Trophoblast cell (in vitro differentiated cells and primary cell): ENCODE measurements around the gene EPS15.
"Not testable (repeated sequence)": the region's sequence is repeated elsewhere in the genome, so short reads cannot be mapped to it uniquely, and the experiment has no call there.

Source experiments
- DNase-seq, 2 donors: peaks; one replicate each; pipeline ENCODE4 v3.0.0-alpha.2; 2016
- H2AFZ ChIP-seq: 2 replicates; pipeline ENCODE4 v1.6.1; 2013; ENCODE audit warnings: low read length, moderate library complexity, mild to moderate bottlenecking; ENCODE audit not compliant: insufficient read depth, poor library complexity
- H2AK5ac ChIP-seq: 2 replicates; pipeline ENCODE4 v1.6.1; 2013; ENCODE audit warnings: mild to moderate bottlenecking, low read length
- H2BK120ac ChIP-seq: 2 replicates; pipeline ENCODE4 v1.6.1; 2013; ENCODE audit warnings: low read length, mild to moderate bottlenecking, moderate library complexity; ENCODE audit not compliant: insufficient read depth, poor library complexity
- H2BK12ac ChIP-seq: 2 replicates; pipeline ENCODE4 v1.6.1; 2013; ENCODE audit warnings: mild to moderate bottlenecking, low read length, moderate library complexity
- H2BK5ac ChIP-seq: 2 replicates; pipeline ENCODE4 v1.6.1; 2013; ENCODE audit warnings: low read length, low read depth, moderate library complexity, mild to moderate bottlenecking; ENCODE audit not compliant: poor library complexity
- H3K14ac ChIP-seq: 2 replicates; pipeline ENCODE4 v1.6.1; 2013; ENCODE audit warnings: mild to moderate bottlenecking, low read length
- H3K18ac ChIP-seq: 2 replicates; pipeline ENCODE4 v1.6.1; 2013; ENCODE audit warnings: mild to moderate bottlenecking, low read length
- H3K23ac ChIP-seq: 2 replicates; pipeline ENCODE4 v1.6.1; 2013; ENCODE audit warnings: low read length
- H3K27ac ChIP-seq: 2 replicates; pipeline ENCODE4 v1.5.1; 2013; ENCODE audit warnings: low read depth, mild to moderate bottlenecking, inconsistent platforms, low read length, moderate library complexity
- H3K27me3 ChIP-seq: 2 replicates; pipeline ENCODE4 v1.6.1; 2013; ENCODE audit warnings: inconsistent platforms, mild to moderate bottlenecking, low read length, moderate library complexity; ENCODE audit not compliant: insufficient read depth
- H3K36me3 ChIP-seq, 2 experiments: 1 replicate in 1 of 2; 2 replicates in 1 of 2; pipeline ENCODE4 v1.6.1; 2013; ENCODE audit warnings: low read length in 2 of 2, mild to moderate bottlenecking in 2 of 2, moderate library complexity in 1 of 2; ENCODE audit not compliant: insufficient read depth in 2 of 2, control insufficient read depth in 1 of 2
- H3K4ac ChIP-seq: 2 replicates; pipeline ENCODE4 v1.6.1; 2013; ENCODE audit warnings: low read depth, mild to moderate bottlenecking, low read length, moderate library complexity
- H3K4me1 ChIP-seq, 2 experiments: 1 replicate in 1 of 2; 2 replicates in 1 of 2; pipeline ENCODE4 v1.6.1; 2013; ENCODE audit warnings: low read length in 2 of 2, mild to moderate bottlenecking in 2 of 2, moderate library complexity in 1 of 2; ENCODE audit not compliant: insufficient read depth in 2 of 2, control insufficient read depth in 1 of 2
- H3K4me2 ChIP-seq: 2 replicates; pipeline ENCODE4 v1.6.1; 2013; ENCODE audit warnings: inconsistent platforms, mild to moderate bottlenecking, low read length, moderate library complexity
- H3K4me3 ChIP-seq: 2 replicates; pipeline ENCODE4 v1.5.1; 2013; ENCODE audit warnings: mild to moderate bottlenecking, low read depth, low read length, inconsistent platforms
- H3K79me1 ChIP-seq: one replicate; pipeline ENCODE4 v1.6.1; 2013; ENCODE audit warnings: low read length
- H3K79me2 ChIP-seq: 2 replicates; pipeline ENCODE4 v1.6.1; 2013; ENCODE audit warnings: low read length, mild to moderate bottlenecking; ENCODE audit not compliant: control insufficient read depth, insufficient read depth, poor library complexity
- H3K9ac ChIP-seq: 2 replicates; pipeline ENCODE4 v1.6.1; 2013; ENCODE audit warnings: mild to moderate bottlenecking, low read length
- H3K9me3 ChIP-seq: 2 replicates; pipeline ENCODE4 v1.6.1; 2013; ENCODE audit warnings: low read depth, mild to moderate bottlenecking, control low read depth, inconsistent platforms, low read length; ENCODE audit not compliant: insufficient read depth
- H4K12ac ChIP-seq: 2 replicates; pipeline ENCODE4 v1.6.1; 2013; ENCODE audit warnings: low read depth, mild to moderate bottlenecking, low read length, moderate library complexity
- H4K8ac ChIP-seq: 2 replicates; pipeline ENCODE4 v1.6.1; 2013; ENCODE audit warnings: low read depth, mild to moderate bottlenecking, low read length, moderate library complexity
- H4K91ac ChIP-seq: one replicate; pipeline ENCODE4 v1.6.1; 2013; ENCODE audit warnings: low read depth, mild to moderate bottlenecking, low read length, moderate library complexity
- WGBS: extraction: QIAGEN DNeasy Blood & Tissue Kit; methylation state at CpG from one replicate; pipeline ENCODE4 v1.1.7; 2013; ENCODE audit warnings: missing lambda C conversion rate; ENCODE audit not compliant: insufficient read length, insufficient coverage; ENCODE audit errors: extremely low coverage; 5-methylcytosine and 5-hydroxymethylcytosine counted together

The EPS15 gene

DNA sequence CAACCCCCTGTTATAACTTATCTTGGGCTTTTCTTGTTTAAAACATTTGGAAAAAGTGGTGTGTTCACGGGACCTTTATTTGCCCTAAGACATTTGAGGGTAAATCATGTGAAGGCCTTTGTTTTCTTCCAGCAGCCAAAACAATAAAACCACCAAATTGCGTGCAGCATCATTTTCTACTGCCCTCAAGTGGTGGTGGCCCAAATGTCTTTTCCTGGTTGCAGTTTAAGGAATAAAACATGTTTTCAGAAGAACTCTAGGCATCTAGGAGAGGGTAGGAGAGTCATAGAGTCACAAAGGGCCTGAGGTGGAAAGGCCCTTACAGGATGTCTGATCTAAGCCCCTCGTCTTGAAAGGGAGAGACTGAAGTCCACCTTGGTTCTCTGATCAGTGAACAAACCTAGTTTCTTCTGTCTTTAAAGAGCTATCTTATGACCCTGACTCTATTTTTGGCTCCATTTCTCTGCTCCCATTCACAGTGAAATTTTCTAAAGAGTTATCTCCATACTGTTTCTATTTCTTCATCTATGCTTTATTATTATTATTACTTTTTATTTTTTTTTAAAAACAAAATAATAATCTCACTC, 16.0 kb upstream of the EPS15 start:
- Histone ChIP-seq H3K4ac (no peak overlapping the region), H3K4me1 (no peaks in the 10 kb centered on the region), H4K8ac (peak overlapping the region; percentile 43), H2BK120ac (peak overlapping the region; percentile 11), H3K23ac (no peak overlapping the region), H4K91ac (no peak overlapping the region), H3K27me3 (no peaks in the 10 kb centered on the region), H3K36me3 (no peaks in the 10 kb centered on the region), H3K9me3 (no peaks in the 10 kb centered on the region), H3K9ac (no peak overlapping the region), H2AFZ (peak overlapping the region; percentile 68), H3K4me3 (no peak overlapping the region), H3K18ac (no peak overlapping the region), H2BK12ac (peak overlapping the region; percentile 89), H4K12ac (no peak overlapping the region), H3K14ac (no peak overlapping the region), H3K79me1 (no peaks in the 10 kb centered on the region), H3K79me2 (no peaks in the 10 kb centered on the region), H2AK5ac (no peak overlapping the region), H3K4me2 (no peak overlapping the region), H3K27ac (no peak overlapping the region), H2BK5ac (peak overlapping the region; percentile 33)
- WGBS: no CpG with 5 or more reads among the region's 3 CpGs
- DNase-seq: peak; percentile 11 to 60

DNA sequence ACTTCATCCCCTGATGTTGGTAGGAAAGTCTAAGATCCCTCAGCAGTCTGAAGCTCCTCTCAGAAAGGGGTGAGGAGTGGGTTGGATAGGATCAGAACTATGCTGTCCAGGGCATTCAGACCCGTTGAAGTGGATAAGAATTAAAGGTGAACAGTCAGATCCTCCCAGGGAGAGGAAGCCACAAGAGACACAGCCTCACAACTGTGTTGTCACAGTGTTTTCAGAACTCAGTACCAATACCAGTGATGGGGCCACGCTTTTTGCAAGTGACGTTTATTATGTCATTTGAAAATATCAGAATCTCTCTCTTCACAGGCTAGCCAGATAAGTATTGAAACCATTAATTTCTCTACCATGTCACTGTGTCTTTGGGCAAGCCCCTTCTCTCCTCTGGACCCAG, 15.4 kb upstream of the EPS15 start:
- Histone ChIP-seq H3K14ac (no peak overlapping the region), H3K9me3 (no peaks in the 10 kb centered on the region), H3K4me3 (no peak overlapping the region), H2BK12ac (no peak overlapping the region), H3K23ac (no peak overlapping the region), H3K79me1 (no peaks in the 10 kb centered on the region), H2AFZ (peak overlapping the region; percentile 6), H3K4ac (no peak overlapping the region), H3K27me3 (no peaks in the 10 kb centered on the region), H2BK5ac (no peak overlapping the region), H2AK5ac (no peak overlapping the region), H4K12ac (no peak overlapping the region), H3K18ac (no peak overlapping the region), H3K79me2 (no peaks in the 10 kb centered on the region), H3K36me3 (no peaks in the 10 kb centered on the region), H3K27ac (no peak overlapping the region), H4K8ac (no peak overlapping the region), H4K91ac (no peak overlapping the region), H2BK120ac (peak overlapping the region; percentile 1), H3K9ac (no peak overlapping the region), H3K4me1 (no peaks in the 10 kb centered on the region), H3K4me2 (no peak overlapping the region)
- no CpG with 5 or more reads among the region's 3 CpGs for WGBS
- no peak for DNase-seq

DNA sequence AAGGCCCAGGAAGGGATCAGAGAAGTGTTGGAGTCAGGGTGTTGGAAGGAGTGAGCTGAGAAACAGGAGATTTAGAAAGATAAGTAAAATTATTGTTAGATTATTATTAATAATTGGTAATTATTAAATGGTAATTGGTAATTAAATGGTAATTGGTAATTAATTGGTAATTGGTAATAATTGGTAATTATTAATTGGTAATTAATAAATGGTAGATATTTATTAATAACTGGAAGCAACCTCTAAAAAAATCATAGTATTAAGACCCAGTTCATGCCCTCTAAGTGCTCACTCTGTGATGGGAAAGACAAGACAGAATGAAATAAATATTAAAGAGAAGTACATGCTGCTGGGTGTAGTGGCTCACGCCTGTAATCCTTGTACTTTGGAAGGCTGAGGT, 13.8 kb upstream of the EPS15 start:
- Histone ChIP-seq H4K12ac (no peak overlapping the region), H2BK120ac (no peak overlapping the region), H3K23ac (no peak overlapping the region), H2AK5ac (no peak overlapping the region), H3K4ac (no peak overlapping the region), H2BK5ac (no peak overlapping the region), H2AFZ (no peak overlapping the region), H3K4me3 (no peak overlapping the region), H4K8ac (no peak overlapping the region), H3K18ac (no peak overlapping the region), H3K9me3 (no peaks in the 10 kb centered on the region), H3K14ac (no peak overlapping the region), H3K4me2 (no peak overlapping the region), H3K4me1 (no peaks in the 10 kb centered on the region), H3K27me3 (no peaks in the 10 kb centered on the region), H3K79me1 (no peaks in the 10 kb centered on the region), H3K27ac (no peak overlapping the region), H4K91ac (no peak overlapping the region), H3K9ac (no peak overlapping the region), H3K36me3 (no peaks in the 10 kb centered on the region), H3K79me2 (no peaks in the 10 kb centered on the region), H2BK12ac (no peak overlapping the region)
- DNase-seq: no peak
- WGBS: no CpG with 5 or more reads among the region's 1 CpG

DNA sequence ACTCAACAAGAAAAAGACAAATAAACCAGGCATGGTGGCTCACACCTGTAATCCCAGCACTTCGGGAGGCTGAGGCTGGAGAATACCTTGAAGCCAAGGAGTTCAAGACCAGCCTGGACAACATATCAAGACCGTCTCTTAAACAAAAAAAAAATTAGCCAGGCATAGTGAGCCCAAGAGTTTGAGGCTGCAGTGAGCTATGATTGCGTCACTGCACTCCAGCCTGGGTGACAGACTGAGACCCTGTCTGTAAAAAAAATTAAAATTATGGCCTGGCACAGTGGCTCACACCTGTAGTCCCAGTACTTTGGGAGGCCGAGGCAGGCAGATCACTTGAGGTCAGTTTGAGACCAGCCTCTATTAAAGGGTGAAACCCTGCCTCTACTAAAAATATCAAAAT, 11.4 kb upstream of the EPS15 start:
- H3K4ac ChIP-seq, H3K4me2 ChIP-seq, H4K8ac ChIP-seq, H3K18ac ChIP-seq, H3K14ac ChIP-seq, H3K4me3 ChIP-seq, H2BK120ac ChIP-seq, H3K9me3 ChIP-seq, H2AK5ac ChIP-seq, H3K9ac ChIP-seq, H3K27ac ChIP-seq, H3K23ac ChIP-seq, H3K79me2 ChIP-seq, H3K79me1 ChIP-seq, H3K36me3 ChIP-seq, H4K12ac ChIP-seq, H4K91ac ChIP-seq, DNase-seq, H2AFZ ChIP-seq, H2BK5ac ChIP-seq, H3K27me3 ChIP-seq, H3K4me1 ChIP-seq, H2BK12ac ChIP-seq: not testable (repeated sequence)
- no CpG with 5 or more reads among the region's 4 CpGs for WGBS
